ENCODE data around the gene ELOVL5. TPM values are rescaled to one million over a fixed set of nuclear protein-coding genes. Genes with fewer than 3 reads are reported as not detected.
A peak's percentile ranks its signal among the peaks of the same experiment; 100 is the strongest.

Gene ELOVL5
- polyA plus RNA-seq, 3 donors: 44.7 to 97.1 (median 69.5) TPM

DNA sequence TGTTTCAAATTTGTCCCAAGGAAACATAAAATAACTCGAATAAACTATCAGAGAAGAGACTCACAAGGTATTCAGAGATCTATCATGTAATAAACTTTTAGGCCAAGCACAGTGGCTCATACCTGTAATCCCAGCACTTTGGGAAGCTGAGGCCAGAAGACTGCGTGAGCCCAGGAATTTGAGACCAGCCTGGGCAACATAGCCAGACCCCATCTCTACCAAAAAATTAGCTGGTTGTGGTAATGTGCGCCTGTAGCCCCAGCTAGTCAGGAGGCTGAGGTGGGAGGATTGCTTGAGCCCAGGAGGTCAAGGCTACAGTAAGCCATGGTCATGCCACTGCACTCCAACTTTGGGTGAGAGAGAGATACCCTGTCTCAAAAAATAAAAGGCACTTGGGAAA lies 120.9 kb downstream of the ELOVL5 start:
- no peaks in the 10 kb centered on the region for H4K20me1 ChIP-seq (ENCODE audit: insufficient read depth, low read length)
- H3K4me3 Mint-ChIP-seq: no peak overlapping the region
- no peak overlapping the region for H3K4me2 ChIP-seq (replicated peaks; ENCODE audit: extremely low read depth, low read length, poor library complexity, severe bottlenecking)
- no peaks in the 10 kb centered on the region for H3K36me3 Mint-ChIP-seq
- WGBS (ENCODE audit: insufficient coverage): 100% methylated on average over 1 of the region's 3 CpGs
- H2AFZ ChIP-seq (ENCODE audit: insufficient read depth, low read depth, low read length, poor library complexity, severe bottlenecking): no peak overlapping the region
- H3K4me1 ChIP-seq (ENCODE audit: control insufficient read depth in 1 of 2, insufficient read depth in 2 of 2, low read length in 2 of 2): peaks cover 0 to 4% of the 10 kb centered on the region in 2 donors
- H3K9ac ChIP-seq (ENCODE audit: insufficient read depth, low read length, poor library complexity, severe bottlenecking): no peak overlapping the region
- no peaks in the 10 kb centered on the region for H3K36me3 ChIP-seq (replicated peaks in 1 of 2; ENCODE audit: control insufficient read depth in 1 of 2, insufficient read depth in 2 of 2, low read length in 2 of 2)
- no peak overlapping the region for H3K27ac Mint-ChIP-seq
- no peaks in the 10 kb centered on the region for H3K9me3 ChIP-seq (replicated peaks in 1 of 2; ENCODE audit: control insufficient read depth in 1 of 2, insufficient read depth in 1 of 2, low read length in 2 of 2)
- intact Hi-C loops (cut with micrococcal nuclease): no loop called here
- no peaks in the 10 kb centered on the region for H3K27me3 ChIP-seq (ENCODE audit: control insufficient read depth in 2 of 2, insufficient read depth in 2 of 2, low read length in 2 of 2)
- TF ChIP-seq, protein P1, sequence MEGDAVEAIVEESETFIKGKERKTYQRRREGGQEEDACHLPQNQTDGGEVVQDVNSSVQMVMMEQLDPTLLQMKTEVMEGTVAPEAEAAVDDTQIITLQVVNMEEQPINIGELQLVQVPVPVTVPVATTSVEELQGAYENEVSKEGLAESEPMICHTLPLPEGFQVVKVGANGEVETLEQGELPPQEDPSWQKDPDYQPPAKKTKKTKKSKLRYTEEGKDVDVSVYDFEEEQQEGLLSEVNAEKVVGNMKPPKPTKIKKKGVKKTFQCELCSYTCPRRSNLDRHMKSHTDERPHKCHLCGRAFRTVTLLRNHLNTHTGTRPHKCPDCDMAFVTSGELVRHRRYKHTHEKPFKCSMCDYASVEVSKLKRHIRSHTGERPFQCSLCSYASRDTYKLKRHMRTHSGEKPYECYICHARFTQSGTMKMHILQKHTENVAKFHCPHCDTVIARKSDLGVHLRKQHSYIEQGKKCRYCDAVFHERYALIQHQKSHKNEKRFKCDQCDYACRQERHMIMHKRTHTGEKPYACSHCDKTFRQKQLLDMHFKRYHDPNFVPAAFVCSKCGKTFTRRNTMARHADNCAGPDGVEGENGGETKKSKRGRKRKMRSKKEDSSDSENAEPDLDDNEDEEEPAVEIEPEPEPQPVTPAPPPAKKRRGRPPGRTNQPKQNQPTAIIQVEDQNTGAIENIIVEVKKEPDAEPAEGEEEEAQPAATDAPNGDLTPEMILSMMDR (IDR thresholded peaks at IDR 0.05): no peak
- peaks cover 9% of the 10 kb centered on the region for H3K4me1 Mint-ChIP-seq
- H3K79me2 ChIP-seq (ENCODE audit: insufficient read depth, low read length): no peaks in the 10 kb centered on the region
- DNase-seq: no peak
- H3K27ac ChIP-seq (ENCODE audit: low read depth in 1 of 2, low read length in 2 of 2): no peak overlapping the region
- H3K9me3 Mint-ChIP-seq: no peaks in the 10 kb centered on the region
- H3K27me3 Mint-ChIP-seq (ENCODE audit: low read depth in 3 of 3): peaks cover 0 to 1% (median 1%) of the 10 kb centered on the region in 3 donors
- H3K4me3 ChIP-seq (replicated peaks in 1 of 3; ENCODE audit: low read depth in 2 of 3, low read length in 3 of 3): no peak overlapping the region

DNA sequence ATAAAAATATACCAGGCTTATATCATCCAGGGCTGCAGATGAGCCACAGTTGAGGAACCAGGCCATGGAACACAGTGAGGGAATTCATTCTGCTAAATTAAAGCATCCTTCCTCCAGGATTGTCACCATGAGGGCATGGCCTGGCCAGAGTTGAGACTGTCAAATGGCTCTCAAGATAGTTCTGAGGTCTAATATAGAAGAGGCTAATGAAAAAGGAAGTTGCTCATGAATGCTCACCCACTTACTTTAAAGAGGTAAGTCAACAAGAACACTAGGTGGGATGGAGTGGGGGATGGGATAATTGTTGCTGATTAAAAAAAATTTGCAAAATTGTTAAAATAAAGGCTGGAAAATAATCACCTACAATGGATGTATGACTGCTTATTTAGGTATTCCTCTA lies 128.1 kb downstream of the ELOVL5 start:
- intact Hi-C loops (cut with micrococcal nuclease): no loop called here
- Histone ChIP-seq H3K79me2 (ENCODE audit: insufficient read depth, low read length) (no peaks in the 10 kb centered on the region), H4K20me1 (ENCODE audit: insufficient read depth, low read length) (no peaks in the 10 kb centered on the region), H2AFZ (ENCODE audit: insufficient read depth, low read depth, low read length, poor library complexity, severe bottlenecking) (peak overlapping the region; percentile 18), H3K9ac (ENCODE audit: insufficient read depth, low read length, poor library complexity, severe bottlenecking) (no peak overlapping the region), H3K36me3 (replicated peaks in 1 of 2; ENCODE audit: control insufficient read depth in 1 of 2, insufficient read depth in 2 of 2, low read length in 2 of 2) (no peaks in the 10 kb centered on the region), H3K4me1 (ENCODE audit: control insufficient read depth in 1 of 2, insufficient read depth in 2 of 2, low read length in 2 of 2) (peaks cover 2 to 5% of the 10 kb centered on the region in 2 donors), H3K4me2 (replicated peaks; ENCODE audit: extremely low read depth, low read length, poor library complexity, severe bottlenecking) (no peak overlapping the region), H3K9me3 (replicated peaks in 1 of 2; ENCODE audit: control insufficient read depth in 1 of 2, insufficient read depth in 1 of 2, low read length in 2 of 2) (no peaks in the 10 kb centered on the region), H3K27ac (ENCODE audit: low read depth in 1 of 2, low read length in 2 of 2) (no peak overlapping the region), H3K27me3 (ENCODE audit: control insufficient read depth in 2 of 2, insufficient read depth in 2 of 2, low read length in 2 of 2) (no peaks in the 10 kb centered on the region), H3K4me3 (replicated peaks in 1 of 3; ENCODE audit: low read depth in 2 of 3, low read length in 3 of 3) (no peak overlapping the region)
- H3K9me3 Mint-ChIP-seq: peaks cover 0 to 9% (median 3%) of the 10 kb centered on the region in 7 donors
- H3K27ac Mint-ChIP-seq: no peak overlapping the region
- peaks cover 7% of the 10 kb centered on the region for H3K4me1 Mint-ChIP-seq
- H3K36me3 Mint-ChIP-seq: peaks cover 0 to 3% of the 10 kb centered on the region in 2 donors
- DNase-seq: no peak
- no peak overlapping the region for H3K4me3 Mint-ChIP-seq
- H3K27me3 Mint-ChIP-seq (ENCODE audit: low read depth in 3 of 3): peaks cover 0 to 3% (median 1%) of the 10 kb centered on the region in 3 donors
- TF ChIP-seq, protein P1 (IDR thresholded peaks at IDR 0.05): no peak

Small RNA genes within 50 kb of the gene (small RNA-seq; reads per million reads assigned to genes)
- not detected for gene MIR5685 (ENCODE audit: insufficient read length, low read depth)
- 124 reads per million, percentile 96 among the genes with 10 or more reads in this experiment for gene RNU1-136P (ENCODE audit: insufficient read length, low read depth)

Other genes starting within 250 kb of the ELOVL5 start
- gene GCM1, start 200.1 kb downstream of the ELOVL5 start, polyA plus RNA-seq: under 1 TPM in 1 of 3 donors, not detected in 2; 0.08 TPM
- 10 to 100 TPM in 2 of 3 donors, 1 to 10 TPM in 1; 6.4 to 15.7 (median 10.1) TPM for gene GCLC, start 196.2 kb upstream of the ELOVL5 start, polyA plus RNA-seq

Data from CD14-positive monocyte (primary cell).